Skeletal muscle tissue (tissue), 4 donors: ENCODE measurements around the gene MED6. TPM values are rescaled to one million over a fixed set of nuclear protein-coding genes. Genes with fewer than 3 reads are reported as not detected.

Experiments
- H3K27ac ChIP-seq: one replicate; pipeline ENCODE4 v1.7.0; 2013; ENCODE audit warnings: mild to moderate bottlenecking, low read depth, low read length, inconsistent platforms
- H3K27me3 ChIP-seq, 3 donors: one replicate each; pipeline ENCODE4 v1.7.0; 2013; ENCODE audit warnings: low read length in 3 of 3; ENCODE audit not compliant: control insufficient read depth in 3 of 3, insufficient read depth in 3 of 3
- H3K36me3 ChIP-seq, 3 donors: one replicate each; pipeline ENCODE4 v1.7.0; 2013; ENCODE audit warnings: low read length in 3 of 3; ENCODE audit not compliant: control insufficient read depth in 3 of 3, insufficient read depth in 3 of 3
- H3K4me1 ChIP-seq, 3 donors: one replicate each; pipeline ENCODE4 v1.7.0; 2013; ENCODE audit warnings: low read length in 3 of 3, mild to moderate bottlenecking in 3 of 3; ENCODE audit not compliant: control insufficient read depth in 3 of 3, insufficient read depth in 3 of 3
- H3K4me3 ChIP-seq, 3 donors: one replicate each; pipeline ENCODE4 v1.7.0; 2013; ENCODE audit warnings: low read length in 3 of 3
- H3K9ac ChIP-seq, 3 donors: one replicate each; pipeline ENCODE4 v1.7.0; 2013; ENCODE audit warnings: low read length in 3 of 3, mild to moderate bottlenecking in 3 of 3, moderate library complexity in 2 of 3, low read depth in 1 of 3
- H3K9me3 ChIP-seq, 3 donors: one replicate each; pipeline ENCODE4 v1.7.0; 2013; ENCODE audit warnings: low read length in 3 of 3; ENCODE audit not compliant: control insufficient read depth in 3 of 3
- total RNA-seq: library from RNA; depleted of rRNA; stranded (reverse); fragments of >200 nt; gene quantifications from one replicate; pipeline ENCODE4 v1.2.3, GENCODE V29; 2014
- donor health status: Osteomylitis.

Gene MED6, protein sequence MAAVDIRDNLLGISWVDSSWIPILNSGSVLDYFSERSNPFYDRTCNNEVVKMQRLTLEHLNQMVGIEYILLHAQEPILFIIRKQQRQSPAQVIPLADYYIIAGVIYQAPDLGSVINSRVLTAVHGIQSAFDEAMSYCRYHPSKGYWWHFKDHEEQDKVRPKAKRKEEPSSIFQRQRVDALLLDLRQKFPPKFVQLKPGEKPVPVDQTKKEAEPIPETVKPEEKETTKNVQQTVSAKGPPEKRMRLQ
- total RNA-seq: 45.4 TPM

DNA sequence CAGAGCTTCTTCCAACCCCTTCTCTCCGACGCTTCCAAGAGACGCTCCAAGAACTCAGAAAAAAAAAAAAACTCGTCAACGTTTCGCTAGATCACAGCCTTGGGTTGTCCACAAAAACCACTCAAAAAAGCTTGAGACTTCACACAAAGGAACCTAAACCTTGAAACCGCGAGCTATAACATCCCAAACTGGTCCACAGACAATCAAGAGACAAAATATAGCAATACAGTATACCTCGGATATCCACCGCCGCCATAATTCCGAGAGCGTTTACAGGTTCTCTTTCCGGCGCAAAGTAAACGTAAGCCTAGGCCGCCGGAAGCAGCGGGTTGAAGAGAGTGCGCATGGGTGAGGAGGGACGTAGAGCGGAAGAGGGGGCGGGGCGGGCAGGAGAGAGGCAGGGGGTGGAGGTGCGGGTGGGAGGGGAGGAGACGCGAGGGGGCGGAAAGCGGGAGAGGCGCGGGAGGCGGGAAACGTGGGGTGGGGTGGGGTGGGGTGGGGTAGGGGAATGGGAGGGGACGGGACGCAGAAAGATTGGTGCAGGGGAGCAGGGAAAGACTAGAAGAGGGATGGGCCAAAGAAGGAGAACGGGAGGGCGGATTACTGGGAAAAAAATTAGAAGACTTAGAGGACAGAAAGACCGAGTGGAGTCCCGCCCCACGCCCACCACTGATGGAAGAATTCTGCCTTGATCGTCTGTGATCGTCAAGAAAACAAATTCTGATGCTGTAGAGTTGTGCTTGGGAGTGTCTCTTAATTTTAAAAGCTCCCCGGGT is at the start of gene MED6:
Gene MED6, minus strand, starts transcription at position 274 of the 776 bp plus-strand sequence. Its CDS starts 18 bp downstream, at position 256.
- peaks cover 7 to 12% (median 8%) of the 10 kb centered on the region in 3 donors for H3K4me1 ChIP-seq
- H3K36me3 ChIP-seq: peaks cover 2 to 7% (median 6%) of the 10 kb centered on the region in 3 donors
- peak within 1 kb of the TSS; percentile 74 for H3K27ac ChIP-seq
- H3K27me3 ChIP-seq: no peaks in the 10 kb centered on the region
- H3K9ac ChIP-seq: peak within 1 kb of the TSS; percentile 73 to 95 (median 85)
- peak within 1 kb of the TSS; percentile 80 to 99 (median 87) for H3K4me3 ChIP-seq
- H3K9me3 ChIP-seq: no peaks in the 10 kb centered on the region

DNA sequence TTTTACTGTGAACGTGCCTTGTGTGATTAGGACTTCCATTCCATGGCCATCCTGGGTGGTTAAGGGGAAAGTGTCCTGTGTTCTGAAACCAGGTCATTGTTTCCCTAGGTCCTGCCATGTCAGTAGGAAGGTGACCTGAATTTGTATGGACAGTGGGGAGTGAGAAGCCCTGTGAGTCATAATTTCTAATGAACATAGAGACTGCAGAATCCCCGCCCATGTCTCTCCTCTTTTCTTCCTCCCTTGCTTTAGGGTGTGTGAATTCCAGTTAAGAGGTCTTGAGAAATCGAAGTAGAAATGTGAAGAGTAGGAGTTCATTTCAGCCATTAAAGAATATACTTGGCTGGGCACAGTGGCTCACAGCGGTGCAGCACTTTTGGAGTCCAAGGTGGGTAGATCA is 49.3 kb upstream of the MED6 start:
- Histone ChIP-seq H3K27me3 (no peaks in the 10 kb centered on the region), H3K4me3 (no peak overlapping the region), H3K4me1 (peaks cover 0 to 8% (median 0%) of the 10 kb centered on the region in 3 donors), H3K36me3 (no peaks in the 10 kb centered on the region), H3K9ac (no peak overlapping the region), H3K27ac (no peak overlapping the region), H3K9me3 (no peaks in the 10 kb centered on the region)

GRCh38 chr14:70648346-70648745 is 47.9 kb upstream of the MED6 start:
- Histone ChIP-seq H3K4me3 (no peak overlapping the region), H3K9ac (no peak overlapping the region), H3K4me1 (peaks cover under 1 to 17% (median 9%) of the 10 kb centered on the region in 3 donors), H3K36me3 (no peaks in the 10 kb centered on the region), H3K9me3 (no peaks in the 10 kb centered on the region), H3K27me3 (no peaks in the 10 kb centered on the region), H3K27ac (no peak overlapping the region)

GRCh38 chr14:70646705-70647104 is 46.2 kb upstream of the MED6 start:
- H3K9me3 ChIP-seq: no peaks in the 10 kb centered on the region
- no peaks in the 10 kb centered on the region for H3K36me3 ChIP-seq
- peaks cover 12 to 29% (median 17%) of the 10 kb centered on the region in 3 donors for H3K4me1 ChIP-seq
- H3K4me3 ChIP-seq: no peak overlapping the region
- no peaks in the 10 kb centered on the region for H3K27me3 ChIP-seq
- no peak overlapping the region for H3K27ac ChIP-seq
- no peak overlapping the region for H3K9ac ChIP-seq

DNA sequence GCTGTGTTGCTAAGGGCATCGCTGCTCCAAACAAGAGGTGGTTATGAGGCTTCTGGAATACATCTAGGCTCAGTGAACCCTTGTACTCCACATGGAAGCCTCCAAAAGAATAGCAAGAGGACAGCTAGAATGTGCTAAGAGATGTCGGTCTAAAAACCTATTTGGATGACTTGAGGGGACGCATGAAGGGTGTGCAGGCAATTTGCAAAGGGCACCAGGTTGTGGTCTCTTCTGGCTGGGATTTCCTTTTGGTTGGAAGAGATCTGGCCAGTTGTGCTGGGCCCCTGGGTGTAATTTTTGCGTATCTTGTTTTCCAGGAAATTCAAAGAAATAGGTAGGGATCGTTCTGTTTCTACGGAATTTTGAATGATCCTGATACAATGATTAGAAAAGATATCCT is 45.4 kb upstream of the MED6 start:
- H3K9ac ChIP-seq: no peak overlapping the region
- H3K4me1 ChIP-seq: peaks cover 16 to 33% (median 21%) of the 10 kb centered on the region in 3 donors
- H3K36me3 ChIP-seq: no peaks in the 10 kb centered on the region
- no peak overlapping the region for H3K4me3 ChIP-seq
- no peaks in the 10 kb centered on the region for H3K9me3 ChIP-seq
- no peak overlapping the region for H3K27ac ChIP-seq
- H3K27me3 ChIP-seq: peaks cover 0 to under 1% (median 0%) of the 10 kb centered on the region in 3 donors

DNA sequence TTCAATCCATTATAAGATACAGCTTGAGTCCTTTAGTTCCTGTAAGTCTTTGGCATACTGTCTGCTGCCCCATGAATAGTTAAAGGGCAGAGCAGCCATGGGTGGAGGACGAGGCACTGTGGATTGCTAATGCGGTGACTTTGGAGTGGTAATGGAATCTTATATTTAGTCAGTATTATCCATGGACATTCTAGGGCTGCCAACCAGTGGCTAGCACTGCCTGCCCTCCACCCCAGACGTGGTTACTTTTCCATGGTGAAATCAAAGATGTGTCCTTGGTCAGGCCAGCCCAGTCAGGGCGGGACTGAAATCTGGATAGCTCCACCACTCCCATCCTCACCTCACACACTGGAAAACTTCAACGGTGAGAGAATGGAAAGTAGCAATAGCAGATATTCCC is 43.5 kb upstream of the MED6 start:
- no peak overlapping the region for H3K27ac ChIP-seq
- H3K27me3 ChIP-seq: peaks cover 0 to 3% (median 0%) of the 10 kb centered on the region in 3 donors
- no peaks in the 10 kb centered on the region for H3K9me3 ChIP-seq
- H3K36me3 ChIP-seq: no peaks in the 10 kb centered on the region
- peaks cover 20 to 40% (median 24%) of the 10 kb centered on the region in 3 donors for H3K4me1 ChIP-seq
- H3K4me3 ChIP-seq: no peak overlapping the region
- peak overlapping the region in 1 of 3 donors; percentile 19 for H3K9ac ChIP-seq

DNA sequence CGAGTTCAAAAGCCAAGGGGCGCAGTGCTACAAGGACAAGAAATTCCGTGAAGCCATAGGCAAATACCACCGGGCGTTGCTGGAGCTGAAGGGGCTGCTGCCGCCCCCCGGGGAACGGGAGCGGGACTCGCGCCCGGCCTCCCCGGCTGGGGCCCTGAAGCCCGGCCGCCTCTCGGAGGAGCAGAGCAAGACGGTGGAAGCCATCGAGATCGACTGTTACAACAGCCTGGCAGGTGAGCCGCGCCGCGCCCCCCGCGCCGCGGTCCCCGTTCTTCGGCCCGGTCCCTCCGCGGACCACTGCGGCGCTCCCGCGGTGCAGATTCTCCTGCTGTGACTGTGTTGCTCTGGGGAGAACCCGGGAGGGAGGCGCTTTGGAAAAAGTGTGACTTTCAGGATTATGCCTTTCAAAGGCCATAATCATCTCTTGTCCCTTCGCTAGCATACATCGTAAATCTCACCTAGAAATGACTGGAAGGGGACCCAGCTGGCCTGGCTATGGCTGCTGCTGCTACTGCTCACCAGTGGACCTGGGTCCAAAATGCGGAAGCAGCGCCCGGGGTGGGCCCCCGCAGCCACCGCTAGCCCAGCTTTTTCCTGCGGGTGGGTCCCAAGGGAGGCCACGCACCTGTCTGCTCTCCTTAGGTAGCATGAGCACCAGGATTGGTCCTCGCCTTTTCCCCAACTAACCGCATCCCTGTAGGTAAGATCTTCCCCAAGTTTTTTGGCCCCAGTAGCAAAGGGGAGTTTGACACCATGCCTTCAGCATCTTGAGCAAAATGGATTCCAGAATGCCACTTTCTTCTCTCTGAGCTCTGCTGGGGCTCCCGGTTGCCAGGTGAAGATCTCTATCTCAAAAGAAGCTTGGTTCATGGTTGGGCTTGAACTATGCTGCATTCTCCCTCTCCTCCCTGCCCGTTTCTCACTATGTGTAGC is 42.1 kb upstream of the MED6 start:
- Histone ChIP-seq H3K27ac (no peak overlapping the region), H3K36me3 (no peaks in the 10 kb centered on the region), H3K9ac (peak overlapping the region; percentile 24 to 79 (median 70)), H3K9me3 (no peaks in the 10 kb centered on the region), H3K27me3 (peaks cover 0 to 3% (median 0%) of the 10 kb centered on the region in 3 donors), H3K4me3 (peak overlapping the region; percentile 69 to 81 (median 77)), H3K4me1 (peaks cover 20 to 32% (median 24%) of the 10 kb centered on the region in 3 donors)

GRCh38 chr14:70641548-70642302 is 41.3 kb upstream of the MED6 start, which contains the start of gene TTC9:
Gene TTC9 (plus strand): TSS chr14:70641916. CDS start chr14:70642130, 214 bp downstream.
- peaks cover 20 to 32% (median 24%) of the 10 kb centered on the region in 3 donors for H3K4me1 ChIP-seq
- peak within 1 kb of the TSS; percentile 69 to 81 (median 77) for H3K4me3 ChIP-seq
- H3K36me3 ChIP-seq: no peaks in the 10 kb centered on the region
- no peaks in the 10 kb centered on the region for H3K9me3 ChIP-seq
- peak within 1 kb of the TSS; percentile 80 for H3K27ac ChIP-seq
- peaks cover 0 to 3% (median 0%) of the 10 kb centered on the region in 3 donors for H3K27me3 ChIP-seq
- H3K9ac ChIP-seq: peak within 1 kb of the TSS; percentile 70 to 79 (median 72)
